ENCODE measurements around the gene PNPO.

DNA sequence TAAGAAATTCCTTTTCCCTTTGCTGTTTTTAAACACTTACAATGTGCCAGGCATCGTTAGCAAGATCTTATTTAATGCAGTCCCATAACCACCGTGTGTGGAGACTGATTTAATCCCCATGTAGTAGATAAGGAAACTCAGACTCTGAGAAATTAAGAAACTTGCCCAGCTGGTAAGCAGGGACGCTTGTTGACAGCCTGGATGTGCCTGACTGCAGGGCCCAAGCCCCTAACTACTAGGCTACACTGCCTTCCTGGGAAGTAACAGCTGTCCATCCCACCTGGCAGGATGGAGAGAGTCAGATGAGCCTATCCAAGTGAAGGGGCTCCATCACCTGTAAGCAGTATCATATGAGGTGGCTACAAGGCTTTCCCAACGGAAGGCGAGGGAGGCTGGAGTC, 52.6 kb downstream of the PNPO start:
- TF ChIP-seq EZH2 (optimal IDR thresholded peaks at IDR 0.05; ENCODE audit: low read depth, low read length) (no peak), EZH2phosphoT487 (IDR thresholded peaks at IDR 0.05; ENCODE audit: low read length) (no peak)
- TF ChIP-seq, protein P1, sequence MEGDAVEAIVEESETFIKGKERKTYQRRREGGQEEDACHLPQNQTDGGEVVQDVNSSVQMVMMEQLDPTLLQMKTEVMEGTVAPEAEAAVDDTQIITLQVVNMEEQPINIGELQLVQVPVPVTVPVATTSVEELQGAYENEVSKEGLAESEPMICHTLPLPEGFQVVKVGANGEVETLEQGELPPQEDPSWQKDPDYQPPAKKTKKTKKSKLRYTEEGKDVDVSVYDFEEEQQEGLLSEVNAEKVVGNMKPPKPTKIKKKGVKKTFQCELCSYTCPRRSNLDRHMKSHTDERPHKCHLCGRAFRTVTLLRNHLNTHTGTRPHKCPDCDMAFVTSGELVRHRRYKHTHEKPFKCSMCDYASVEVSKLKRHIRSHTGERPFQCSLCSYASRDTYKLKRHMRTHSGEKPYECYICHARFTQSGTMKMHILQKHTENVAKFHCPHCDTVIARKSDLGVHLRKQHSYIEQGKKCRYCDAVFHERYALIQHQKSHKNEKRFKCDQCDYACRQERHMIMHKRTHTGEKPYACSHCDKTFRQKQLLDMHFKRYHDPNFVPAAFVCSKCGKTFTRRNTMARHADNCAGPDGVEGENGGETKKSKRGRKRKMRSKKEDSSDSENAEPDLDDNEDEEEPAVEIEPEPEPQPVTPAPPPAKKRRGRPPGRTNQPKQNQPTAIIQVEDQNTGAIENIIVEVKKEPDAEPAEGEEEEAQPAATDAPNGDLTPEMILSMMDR (IDR thresholded peaks at IDR 0.05; ENCODE audit: low read length), result no peak
